GM21723 (cell line): ENCODE measurements around the gene TCF12.

Source experiments
- ATAC-seq: cut with Tn5 transposase; IDR thresholded peaks from one replicate; pipeline ENCODE4 v1.9.1; 2021; ENCODE audit warnings: mild to moderate bottlenecking, moderate library complexity; ENCODE audit not compliant: unreplicated experiment

Gene TCF12

DNA sequence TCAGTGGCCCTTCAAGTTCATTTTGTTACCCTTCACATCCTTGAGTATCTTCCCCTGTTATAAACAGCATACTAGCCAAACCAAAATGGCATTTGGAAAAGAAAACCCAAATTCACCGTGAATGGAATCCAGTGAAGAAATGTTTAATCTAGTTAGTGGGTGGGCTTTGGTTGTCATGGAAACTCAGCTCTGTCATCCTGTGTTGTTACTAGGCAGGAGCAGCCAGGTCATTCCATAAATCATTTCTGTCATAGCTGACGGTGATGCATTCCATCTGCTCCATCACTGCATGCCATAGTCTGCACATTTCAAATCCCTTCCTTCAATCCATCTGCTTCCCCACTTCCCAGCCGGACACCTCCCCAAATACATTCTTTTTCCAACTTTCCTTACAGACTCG is 317.4 kb downstream of the TCF12 start:
- no peak for ATAC-seq

- ATAC-seq, result no peak
Measured at GRCh38 chr15:57236561-57237300, 318.3 kb downstream of the TCF12 start.

GRCh38 chr15:57237301-57237642 is 318.8 kb downstream of the TCF12 start:
- ATAC-seq, result no peak

DNA sequence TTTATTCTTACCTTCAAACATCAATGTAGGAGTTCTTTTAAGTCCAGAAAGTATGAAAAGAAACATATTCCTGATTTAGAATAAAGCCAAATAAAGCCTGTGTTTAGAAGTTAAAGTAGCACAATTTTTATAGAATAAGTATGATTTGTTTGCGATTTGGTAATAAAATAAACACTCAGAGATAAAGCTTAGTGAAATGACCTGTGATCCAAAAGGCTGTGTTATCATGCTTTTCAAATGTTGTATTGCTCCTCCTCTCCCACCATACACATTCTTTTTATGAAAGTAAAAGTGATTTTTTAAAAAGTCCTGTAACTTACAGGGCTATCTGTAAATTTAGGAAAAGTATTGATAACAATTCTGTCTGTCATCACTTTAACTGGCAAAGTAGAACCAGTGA is 319.2 kb downstream of the TCF12 start:
- ATAC-seq, result no peak

DNA sequence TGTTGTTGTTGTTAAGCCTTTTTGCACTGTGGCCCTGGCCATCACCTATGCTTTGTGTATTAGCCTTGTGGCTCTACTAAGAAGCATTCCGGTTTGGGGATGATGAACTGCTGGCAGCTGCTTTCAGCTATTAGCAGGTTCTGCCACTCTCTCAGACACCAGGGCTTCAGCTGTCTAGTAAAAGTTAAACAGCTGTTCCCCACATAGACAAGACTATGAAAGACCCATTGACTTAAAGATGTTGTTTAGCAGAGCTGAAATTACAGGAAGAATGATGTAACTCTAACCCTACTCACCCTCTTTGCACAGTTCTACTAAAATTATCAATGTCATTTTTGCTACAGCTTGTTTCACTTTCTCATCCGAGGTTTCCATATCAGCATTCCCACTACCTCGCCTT is 326.7 kb downstream of the TCF12 start:
- no peak for ATAC-seq

GRCh38 chr15:57245714-57246113 is 327.3 kb downstream of the TCF12 start:
- ATAC-seq, result no peak

DNA sequence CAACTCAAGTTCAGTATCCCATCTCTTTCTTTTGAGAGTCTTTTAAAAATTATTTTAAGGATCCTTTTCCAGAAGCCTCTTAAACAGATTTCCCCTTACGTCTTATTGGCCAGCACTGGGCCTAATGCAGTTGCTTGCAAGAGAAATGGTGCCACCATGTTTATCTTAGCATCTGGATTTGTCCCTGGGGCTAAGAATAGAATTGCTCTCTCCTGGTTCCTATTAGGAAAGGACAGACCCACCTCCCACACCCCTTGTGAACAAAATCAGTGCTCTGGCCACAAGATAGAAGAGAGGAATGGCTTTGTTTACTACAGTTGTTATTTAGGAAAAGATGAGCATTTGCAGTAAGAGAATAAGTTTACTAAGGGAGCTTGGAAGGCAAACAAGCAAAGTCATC is 329.6 kb downstream of the TCF12 start:
- ATAC-seq, result no peak

GRCh38 chr15:57251308-57251707 is 332.9 kb downstream of the TCF12 start:
- ATAC-seq, result no peak

DNA sequence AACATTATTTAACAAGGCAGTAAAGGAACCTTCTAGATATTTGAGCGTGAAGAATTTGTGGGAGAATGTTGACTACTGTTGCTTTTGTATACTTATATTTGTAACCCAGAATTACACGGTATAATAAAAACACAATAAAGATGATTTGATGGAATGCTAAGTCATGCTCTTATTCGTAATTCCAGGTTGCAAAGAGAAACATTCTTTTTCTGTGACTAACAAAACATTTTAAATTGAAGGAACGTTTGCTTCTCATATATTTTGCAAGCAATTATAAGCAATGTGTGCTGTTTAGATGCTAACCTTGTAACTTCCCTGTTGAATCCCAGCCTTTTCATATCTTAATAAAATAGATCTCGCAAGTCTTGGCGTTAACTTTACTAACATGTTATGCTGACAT is 333.5 kb downstream of the TCF12 start:
- no peak for ATAC-seq

- no peak for ATAC-seq
Measured at GRCh38 chr15:57253082-57253481, 334.6 kb downstream of the TCF12 start.

DNA sequence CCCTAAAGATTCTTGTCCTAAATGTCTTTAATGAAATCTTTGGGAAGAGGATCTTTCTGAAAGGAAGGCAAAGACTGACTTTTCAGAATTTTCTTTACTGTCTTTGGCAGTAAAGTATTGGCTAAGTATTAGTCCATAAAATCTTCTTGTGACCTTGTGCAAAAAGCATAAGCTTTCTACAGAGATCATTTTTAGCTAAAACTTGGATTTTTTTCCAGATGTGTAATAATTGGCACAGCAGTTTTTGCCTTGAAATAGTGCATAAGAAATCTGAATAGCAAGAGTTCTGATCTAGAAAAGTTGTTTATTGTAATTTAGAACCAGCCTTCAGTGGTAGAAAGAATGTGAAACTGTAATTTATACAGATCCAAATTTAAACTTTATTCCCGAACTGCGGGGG is 335.1 kb downstream of the TCF12 start:
- no peak for ATAC-seq

- ATAC-seq, result no peak
Measured at GRCh38 chr15:57255751-57256341, 337.4 kb downstream of the TCF12 start.

DNA sequence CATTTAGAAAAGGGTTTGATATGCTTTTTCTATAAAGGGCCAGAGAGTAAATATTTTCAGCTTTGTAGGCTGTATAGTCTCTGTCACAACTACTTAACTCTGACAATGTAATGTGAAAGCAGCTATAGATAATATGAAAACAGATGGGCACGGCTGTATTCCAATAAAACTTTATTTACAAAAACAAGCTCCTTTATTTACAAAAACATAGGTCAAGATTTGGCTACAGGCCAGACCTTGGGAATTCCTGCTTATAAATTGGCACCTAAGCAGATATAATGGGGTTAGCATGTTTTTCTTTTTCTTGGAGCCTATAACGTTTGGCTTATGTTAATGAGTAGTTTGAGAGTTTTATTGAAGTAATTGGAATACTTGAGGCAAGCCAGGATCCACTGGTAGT is 338.5 kb downstream of the TCF12 start:
- no peak for ATAC-seq

DNA sequence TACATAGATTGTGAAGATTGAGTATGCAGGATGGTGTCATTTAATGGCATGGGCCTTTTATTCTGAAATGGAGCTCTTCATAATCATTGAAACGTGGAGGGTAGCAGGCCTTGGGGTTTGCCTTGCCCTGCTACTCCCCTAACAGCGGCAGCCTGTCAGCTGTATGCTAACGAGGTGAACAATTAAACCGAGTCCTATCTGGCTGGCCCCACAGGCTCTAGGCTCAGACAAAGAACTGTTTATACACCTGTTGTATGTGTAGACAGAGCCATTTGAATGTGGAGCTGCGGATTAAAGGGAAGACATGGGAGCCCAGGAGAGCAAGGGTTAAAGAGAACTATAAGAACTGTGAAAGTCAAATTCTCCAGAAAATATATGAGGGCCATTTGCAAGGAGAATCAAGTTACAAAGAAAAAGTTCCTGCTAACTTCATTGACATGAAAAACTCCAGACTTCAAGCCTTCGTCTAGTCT is 341.2 kb downstream of the TCF12 start:
- ATAC-seq, result no peak

- no peak for ATAC-seq
Measured at GRCh38 chr15:57263520-57263919, 345.1 kb downstream of the TCF12 start.

DNA sequence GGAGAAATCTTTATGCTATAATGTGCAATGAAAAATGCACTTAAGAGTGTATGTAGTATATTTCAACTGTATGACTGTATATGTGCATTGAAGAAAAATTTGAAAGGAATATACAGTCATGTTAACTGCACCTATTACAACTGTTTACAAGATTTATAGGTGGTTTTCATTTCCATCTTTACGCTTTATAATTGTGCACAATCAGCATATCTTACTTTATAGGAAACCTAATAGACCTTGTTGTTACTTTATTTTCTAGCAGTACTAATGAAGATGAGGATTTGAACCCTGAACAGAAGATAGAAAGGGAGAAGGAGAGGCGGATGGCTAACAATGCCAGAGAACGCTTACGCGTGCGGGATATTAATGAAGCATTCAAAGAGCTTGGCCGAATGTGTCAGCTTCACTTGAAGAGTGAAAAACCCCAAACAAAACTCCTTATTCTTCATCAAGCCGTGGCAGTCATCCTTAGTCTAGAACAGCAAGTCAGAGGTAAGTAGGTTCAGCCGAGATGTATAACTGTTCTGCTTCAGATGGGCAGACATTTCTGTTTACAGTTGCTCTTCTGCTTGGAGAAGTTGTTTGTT is 354.4 kb downstream of the TCF12 start:
- no peak for ATAC-seq

DNA sequence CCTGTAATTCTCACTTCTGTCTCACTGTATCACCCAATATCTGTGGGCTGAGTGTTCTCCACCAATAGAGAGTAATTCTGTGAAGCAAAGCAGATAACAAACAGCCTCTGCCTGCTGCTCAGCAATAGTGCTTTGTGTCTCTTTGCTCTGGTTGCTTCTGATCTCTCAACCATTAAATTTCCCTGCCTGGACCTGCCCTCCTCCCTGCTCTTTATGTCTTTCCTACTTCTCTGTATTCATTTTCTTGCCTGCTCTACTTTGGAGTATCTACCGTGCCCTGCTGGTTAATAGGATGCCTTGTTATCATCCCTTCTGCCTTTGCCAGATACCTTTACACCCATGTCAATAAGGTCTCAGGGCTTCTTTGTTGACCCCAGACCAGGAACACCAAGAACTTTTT is 355.0 kb downstream of the TCF12 start:
- no peak for ATAC-seq

DNA sequence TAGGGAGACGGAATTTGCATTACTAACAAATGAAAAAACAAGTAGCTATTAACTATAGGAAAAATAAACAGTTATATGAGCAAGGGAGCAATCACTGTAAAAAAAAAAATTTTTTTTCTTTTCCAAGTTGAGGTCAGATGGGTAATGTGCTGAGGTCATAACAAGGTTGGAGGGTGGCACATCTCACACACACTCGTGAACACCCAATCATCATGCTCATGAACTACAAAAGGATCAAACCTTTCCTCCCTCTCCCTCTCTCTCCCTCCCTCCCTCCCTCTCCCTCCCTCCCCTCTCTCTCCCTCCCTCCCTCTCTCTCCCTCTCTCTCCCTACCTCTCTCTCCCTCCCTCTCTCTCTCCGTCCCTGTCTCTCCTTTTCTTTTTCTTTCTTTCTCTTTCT is 360.0 kb downstream of the TCF12 start:
- no peak for ATAC-seq

- no peak for ATAC-seq
Measured at GRCh38 chr15:57280464-57280863, 362.0 kb downstream of the TCF12 start.

DNA sequence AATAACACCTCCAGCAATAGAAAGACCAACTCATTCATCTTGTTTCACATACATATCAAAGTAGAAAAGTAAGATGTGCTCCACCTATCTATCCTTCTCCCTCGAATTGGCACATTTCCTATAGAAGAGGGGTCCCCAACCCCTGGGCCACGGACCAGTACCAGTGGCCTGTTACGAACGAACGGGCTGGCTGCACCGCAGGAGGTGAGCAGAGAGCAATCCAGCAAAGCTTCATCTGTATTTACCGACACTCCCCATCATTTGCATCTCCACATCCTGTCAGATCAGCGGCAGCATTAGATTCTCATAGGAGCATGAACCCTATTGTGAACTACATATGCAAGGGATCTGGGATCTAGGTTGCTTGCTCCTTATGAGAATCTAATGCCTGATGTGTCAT is 362.9 kb downstream of the TCF12 start:
- no peak for ATAC-seq

DNA sequence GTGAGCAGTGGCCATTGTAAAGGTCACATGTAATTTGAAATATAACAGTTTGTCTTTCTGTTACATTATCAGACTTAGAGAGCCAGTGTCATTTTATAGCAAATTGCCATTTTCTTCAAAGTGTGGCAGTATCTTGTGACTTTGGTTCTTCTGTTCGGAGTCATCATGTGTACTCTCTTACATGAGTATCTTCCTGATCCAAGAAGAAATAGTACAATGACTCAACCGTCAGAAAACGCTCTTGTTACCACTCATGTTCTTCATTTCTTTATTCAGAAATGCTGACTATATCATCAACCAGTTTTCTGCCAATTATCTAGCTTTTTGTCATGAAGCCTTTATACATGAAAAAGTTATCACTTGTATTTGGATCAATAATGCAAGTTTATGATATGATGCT is 364.2 kb downstream of the TCF12 start:
- no peak for ATAC-seq

GRCh38 chr15:57283774-57284503 is 365.5 kb downstream of the TCF12 start:
- peak; percentile 10 for ATAC-seq
